ENCODE data around the gene KCTD4. TPM values are rescaled to one million over a fixed set of nuclear protein-coding genes. Genes with fewer than 3 reads are reported as not detected.

The KCTD4 gene
- total and polyA plus RNA-seq, 11 donors, result 0.08 to 0.75 (median 0.12) TPM; not detected in 8

GRCh38 chr13:45219123-45219891, 18.5 kb upstream of the KCTD4 start:
- TF ChIP-seq POLR2A (IDR thresholded peaks at IDR 0.05) (no peak), CTCF (IDR thresholded peaks at IDR 0.05) (no peak)
- H3K4me3 ChIP-seq, result no peak overlapping the region
- WGBS, 4 donors, result 68 to 78% (median 72%) methylated on average over 5 of the region's 5 CpGs
- intact Hi-C loops (cut with DNase I), result no loop called here
- H3K36me3 ChIP-seq, result no peaks in the 10 kb centered on the region
- DNase-seq, result no peak
- no peaks in the 10 kb centered on the region for H3K27me3 ChIP-seq
- peak in 1 of 4 donors; percentile 46 for ATAC-seq
- H3K27ac ChIP-seq, result peak overlapping the region in 1 of 12 donors; percentile 21
- no peaks in the 10 kb centered on the region for H3K9me3 ChIP-seq
- peaks cover 0 to 24% (median 10%) of the 10 kb centered on the region in 12 donors for H3K4me1 ChIP-seq

GRCh38 chr13:45218689-45219088, 17.8 kb upstream of the KCTD4 start:
- DNase-seq, result no peak
- ATAC-seq, result no peak
- WGBS, 4 donors, result 94 to 100% (median 98%) methylated on average over 1 of the region's 1 CpG
- Histone ChIP-seq H3K27me3 (no peaks in the 10 kb centered on the region), H3K27ac (peak overlapping the region in 1 of 12 donors; percentile 21), H3K9me3 (no peaks in the 10 kb centered on the region), H3K36me3 (no peaks in the 10 kb centered on the region), H3K4me3 (no peak overlapping the region), H3K4me1 (peaks cover 0 to 24% (median 10%) of the 10 kb centered on the region in 12 donors)
- TF ChIP-seq CTCF (IDR thresholded peaks at IDR 0.05) (no peak), POLR2A (IDR thresholded peaks at IDR 0.05) (no peak)
- intact Hi-C loops (cut with DNase I), result no loop called here

GRCh38 chr13:45216193-45216592, 15.3 kb upstream of the KCTD4 start:
- no peaks in the 10 kb centered on the region for H3K27me3 ChIP-seq
- ATAC-seq, result no peak
- TF ChIP-seq POLR2A (IDR thresholded peaks at IDR 0.05), result no peak
- TF ChIP-seq CTCF (IDR thresholded peaks at IDR 0.05), result no peak
- no peak for DNase-seq
- no peaks in the 10 kb centered on the region for H3K36me3 ChIP-seq
- H3K4me3 ChIP-seq, result no peak overlapping the region
- intact Hi-C loops (cut with DNase I), result no loop called here
- no peaks in the 10 kb centered on the region for H3K9me3 ChIP-seq
- H3K4me1 ChIP-seq, result peaks cover 0 to 24% (median 10%) of the 10 kb centered on the region in 12 donors
- 90 to 97% (median 92%) methylated on average over 4 of the region's 4 CpGs for WGBS, 4 donors
- H3K27ac ChIP-seq, result no peak overlapping the region

GRCh38 chr13:45215392-45216077, 14.7 kb upstream of the KCTD4 start:
- TF ChIP-seq POLR2A (IDR thresholded peaks at IDR 0.05), result no peak
- no peak for TF ChIP-seq CTCF (IDR thresholded peaks at IDR 0.05)
- Histone ChIP-seq H3K4me3 (no peak overlapping the region), H3K9me3 (no peaks in the 10 kb centered on the region), H3K27me3 (no peaks in the 10 kb centered on the region), H3K36me3 (no peaks in the 10 kb centered on the region), H3K4me1 (peaks cover 0 to 24% (median 10%) of the 10 kb centered on the region in 12 donors), H3K27ac (no peak overlapping the region)
- WGBS, 4 donors, result 82 to 90% (median 88%) methylated on average over 9 of the region's 9 CpGs
- DNase-seq, result no peak
- no peak for ATAC-seq
- intact Hi-C loops (cut with DNase I), result no loop called here

All from heart left ventricle (tissue), 16 donors.